ENCODE results near the gene CCDC187.
"Not testable (repeated sequence)": the region's sequence is repeated elsewhere in the genome, so short reads cannot be mapped to it uniquely, and the experiment has no call there.

DNA sequence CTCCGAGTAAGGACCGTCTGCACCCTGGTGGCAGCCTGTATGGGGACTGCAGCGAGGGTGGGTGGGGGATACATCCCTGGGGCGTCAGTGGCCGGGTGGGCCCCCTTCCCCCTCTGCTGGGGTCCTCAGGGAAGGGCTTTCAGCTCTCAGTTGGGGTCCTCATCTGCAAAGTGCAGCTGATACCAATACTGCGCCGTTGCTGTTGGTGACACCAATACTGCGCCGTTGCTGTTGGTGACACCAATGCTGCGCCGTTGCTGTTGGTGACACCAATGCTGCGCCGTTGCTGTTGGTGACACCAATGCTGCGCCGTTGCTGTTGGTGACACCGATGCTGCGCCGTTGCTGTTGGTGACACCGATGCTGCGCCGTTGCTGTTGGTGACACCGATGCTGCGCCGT is 48.0 kb upstream of the CCDC187 start:
- not testable (repeated sequence) for TF ChIP-seq EP300, POLR2A, POLR2AphosphoS5 (IDR thresholded peaks at IDR 0.05)
- TF ChIP-seq, protein P1, sequence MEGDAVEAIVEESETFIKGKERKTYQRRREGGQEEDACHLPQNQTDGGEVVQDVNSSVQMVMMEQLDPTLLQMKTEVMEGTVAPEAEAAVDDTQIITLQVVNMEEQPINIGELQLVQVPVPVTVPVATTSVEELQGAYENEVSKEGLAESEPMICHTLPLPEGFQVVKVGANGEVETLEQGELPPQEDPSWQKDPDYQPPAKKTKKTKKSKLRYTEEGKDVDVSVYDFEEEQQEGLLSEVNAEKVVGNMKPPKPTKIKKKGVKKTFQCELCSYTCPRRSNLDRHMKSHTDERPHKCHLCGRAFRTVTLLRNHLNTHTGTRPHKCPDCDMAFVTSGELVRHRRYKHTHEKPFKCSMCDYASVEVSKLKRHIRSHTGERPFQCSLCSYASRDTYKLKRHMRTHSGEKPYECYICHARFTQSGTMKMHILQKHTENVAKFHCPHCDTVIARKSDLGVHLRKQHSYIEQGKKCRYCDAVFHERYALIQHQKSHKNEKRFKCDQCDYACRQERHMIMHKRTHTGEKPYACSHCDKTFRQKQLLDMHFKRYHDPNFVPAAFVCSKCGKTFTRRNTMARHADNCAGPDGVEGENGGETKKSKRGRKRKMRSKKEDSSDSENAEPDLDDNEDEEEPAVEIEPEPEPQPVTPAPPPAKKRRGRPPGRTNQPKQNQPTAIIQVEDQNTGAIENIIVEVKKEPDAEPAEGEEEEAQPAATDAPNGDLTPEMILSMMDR (IDR thresholded peaks at IDR 0.05) = not testable (repeated sequence)

Data from upper lobe of left lung (tissue), 4 donors.